ENCODE data around the gene NT5C2.

DNA sequence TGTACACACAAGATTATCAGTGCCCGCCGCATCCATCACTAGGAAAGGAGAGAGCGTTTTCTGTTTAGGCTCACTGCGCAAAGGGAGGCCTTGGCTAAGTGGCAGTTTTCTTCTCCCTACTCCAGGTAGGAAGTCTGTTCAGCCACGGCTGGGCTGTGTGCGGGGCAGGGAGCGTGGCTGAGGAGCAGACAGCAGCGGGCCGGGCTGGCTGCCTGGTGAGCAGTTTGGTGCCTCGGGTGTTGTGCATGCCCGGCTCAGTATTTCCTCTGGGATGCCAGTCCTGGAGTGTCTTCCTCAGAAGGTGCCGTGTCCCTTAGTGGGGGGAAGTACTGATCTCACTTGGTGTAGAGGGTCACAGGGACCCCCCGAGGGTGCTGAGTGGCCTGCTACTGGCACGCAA, 114.4 kb downstream of the NT5C2 start:
- TF ChIP-seq POLR2A (IDR thresholded peaks at IDR 0.05), result no peak
- TF ChIP-seq, protein P1, sequence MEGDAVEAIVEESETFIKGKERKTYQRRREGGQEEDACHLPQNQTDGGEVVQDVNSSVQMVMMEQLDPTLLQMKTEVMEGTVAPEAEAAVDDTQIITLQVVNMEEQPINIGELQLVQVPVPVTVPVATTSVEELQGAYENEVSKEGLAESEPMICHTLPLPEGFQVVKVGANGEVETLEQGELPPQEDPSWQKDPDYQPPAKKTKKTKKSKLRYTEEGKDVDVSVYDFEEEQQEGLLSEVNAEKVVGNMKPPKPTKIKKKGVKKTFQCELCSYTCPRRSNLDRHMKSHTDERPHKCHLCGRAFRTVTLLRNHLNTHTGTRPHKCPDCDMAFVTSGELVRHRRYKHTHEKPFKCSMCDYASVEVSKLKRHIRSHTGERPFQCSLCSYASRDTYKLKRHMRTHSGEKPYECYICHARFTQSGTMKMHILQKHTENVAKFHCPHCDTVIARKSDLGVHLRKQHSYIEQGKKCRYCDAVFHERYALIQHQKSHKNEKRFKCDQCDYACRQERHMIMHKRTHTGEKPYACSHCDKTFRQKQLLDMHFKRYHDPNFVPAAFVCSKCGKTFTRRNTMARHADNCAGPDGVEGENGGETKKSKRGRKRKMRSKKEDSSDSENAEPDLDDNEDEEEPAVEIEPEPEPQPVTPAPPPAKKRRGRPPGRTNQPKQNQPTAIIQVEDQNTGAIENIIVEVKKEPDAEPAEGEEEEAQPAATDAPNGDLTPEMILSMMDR (IDR thresholded peaks at IDR 0.05 in 8 of 11, conservative IDR thresholded peaks at IDR 0.05 in 3 of 11), result no peak
- TF ChIP-seq POLR2AphosphoS5 (IDR thresholded peaks at IDR 0.05), result no peak
